ENCODE results near the gene MYO1D.

MYO1D gene

GRCh38 chr17:32882734-32883133, 5.8 kb upstream of the MYO1D start:
- no peak overlapping the region for H3K4me3 ChIP-seq (IDR thresholded peaks at IDR 0.05; ENCODE audit: insufficient read depth, low read depth, low read length)
- H3K36me3 ChIP-seq (ENCODE audit: insufficient read depth): no peaks in the 10 kb centered on the region
- H2AFZ ChIP-seq (ENCODE audit: low read depth): no peak overlapping the region
- no peaks in the 10 kb centered on the region for H3K27me3 ChIP-seq (ENCODE audit: insufficient read depth, low read depth)
- no peak overlapping the region for H3K27ac ChIP-seq
- no peak overlapping the region for H3K4me2 ChIP-seq
- peaks cover 4% of the 10 kb centered on the region for H3K4me1 ChIP-seq (ENCODE audit: low read depth, poor library complexity, severe bottlenecking)
- no peaks in the 10 kb centered on the region for H3K79me2 ChIP-seq (ENCODE audit: insufficient read depth, low read depth)
- H3K9ac ChIP-seq: no peak overlapping the region
- no peak for TF ChIP-seq CTCF (conservative IDR thresholded peaks at IDR 0.05; ENCODE audit: low read depth, low read length)
- no peaks in the 10 kb centered on the region for H4K20me1 ChIP-seq (ENCODE audit: insufficient read depth)

GRCh38 chr17:32882029-32882428, 5.1 kb upstream of the MYO1D start:
- H3K27ac ChIP-seq: no peak overlapping the region
- no peaks in the 10 kb centered on the region for H4K20me1 ChIP-seq (ENCODE audit: insufficient read depth)
- H3K4me3 ChIP-seq (IDR thresholded peaks at IDR 0.05; ENCODE audit: insufficient read depth, low read depth, low read length): no peak overlapping the region
- H3K9ac ChIP-seq: no peak overlapping the region
- H3K27me3 ChIP-seq (ENCODE audit: insufficient read depth, low read depth): no peaks in the 10 kb centered on the region
- H3K4me1 ChIP-seq (ENCODE audit: low read depth, poor library complexity, severe bottlenecking): peaks cover 8% of the 10 kb centered on the region
- H2AFZ ChIP-seq (ENCODE audit: low read depth): no peak overlapping the region; the same call in 1 of the 2 replicates
- TF ChIP-seq CTCF (conservative IDR thresholded peaks at IDR 0.05; ENCODE audit: low read depth, low read length): no peak
- no peaks in the 10 kb centered on the region for H3K79me2 ChIP-seq (ENCODE audit: insufficient read depth, low read depth)
- H3K4me2 ChIP-seq: no peak overlapping the region
- H3K36me3 ChIP-seq (ENCODE audit: insufficient read depth): no peaks in the 10 kb centered on the region

DNA sequence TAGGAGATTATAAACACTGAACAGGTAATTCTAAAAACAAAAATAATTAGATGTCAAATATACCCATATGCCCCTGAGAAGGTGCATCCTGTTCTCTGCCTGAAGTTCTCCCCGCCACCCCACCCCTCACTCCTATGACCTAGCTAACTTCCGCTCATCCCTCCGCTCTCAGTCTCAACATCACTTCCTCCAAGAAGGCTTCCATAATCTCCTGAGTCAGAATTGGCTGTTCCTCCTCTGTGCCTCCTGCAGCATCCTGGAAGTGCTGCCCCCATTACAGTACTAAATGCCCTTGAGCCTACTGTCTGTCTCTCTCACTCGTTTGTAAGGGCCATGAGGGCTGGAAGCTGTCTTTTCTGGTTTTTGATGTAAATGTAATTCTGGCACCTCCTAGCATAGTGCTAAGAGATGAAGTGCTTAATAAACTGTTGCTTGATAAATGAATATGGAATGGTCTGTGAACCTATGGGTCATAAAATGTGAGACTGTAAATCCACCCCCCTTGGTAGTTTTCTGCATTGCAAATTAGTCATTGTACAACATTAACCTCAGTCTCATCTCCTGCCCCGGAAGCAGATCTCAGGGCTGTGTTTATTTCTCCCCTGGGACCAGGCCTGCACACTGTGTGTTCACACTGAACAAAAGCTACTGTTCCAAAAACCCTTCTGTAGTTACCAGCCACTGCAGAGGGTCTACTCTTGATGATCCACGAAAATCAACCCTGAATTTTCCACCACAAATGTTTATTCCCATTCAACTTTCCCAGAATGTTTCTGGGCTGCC, 3.9 kb upstream of the MYO1D start:
- no peaks in the 10 kb centered on the region for H3K79me2 ChIP-seq (ENCODE audit: insufficient read depth, low read depth)
- no peaks in the 10 kb centered on the region for H3K36me3 ChIP-seq (ENCODE audit: insufficient read depth)
- no peak overlapping the region for H3K27ac ChIP-seq
- no peak overlapping the region for H3K4me3 ChIP-seq (IDR thresholded peaks at IDR 0.05; ENCODE audit: insufficient read depth, low read depth, low read length)
- no peak overlapping the region for H3K9ac ChIP-seq
- no peak for TF ChIP-seq CTCF (conservative IDR thresholded peaks at IDR 0.05; ENCODE audit: low read depth, low read length)
- no peak overlapping the region for H2AFZ ChIP-seq (ENCODE audit: low read depth)
- H4K20me1 ChIP-seq (ENCODE audit: insufficient read depth): no peaks in the 10 kb centered on the region
- peaks cover 10% of the 10 kb centered on the region for H3K4me1 ChIP-seq (ENCODE audit: low read depth, poor library complexity, severe bottlenecking)
- H3K4me2 ChIP-seq: no peak overlapping the region
- no peaks in the 10 kb centered on the region for H3K27me3 ChIP-seq (ENCODE audit: insufficient read depth, low read depth)

DNA sequence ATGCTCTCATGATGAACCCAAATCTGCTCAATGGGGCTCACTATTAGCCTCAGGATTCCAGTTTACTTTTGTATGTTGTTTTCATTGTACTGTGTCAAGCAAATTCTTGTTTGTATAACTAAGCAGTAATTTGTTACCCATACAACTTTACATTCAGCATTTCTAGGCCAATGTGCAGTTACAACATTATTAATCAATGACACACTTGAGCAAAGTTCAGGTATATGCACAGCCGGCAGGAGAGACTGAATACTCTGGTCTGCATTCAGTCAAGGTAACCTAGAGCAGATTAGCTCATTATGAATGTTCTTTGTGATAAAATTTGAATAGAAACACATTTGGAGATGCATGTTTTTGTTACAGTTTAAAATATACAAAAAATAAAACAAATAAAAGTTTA, 2.2 kb upstream of the MYO1D start:
- Histone ChIP-seq H3K4me1 (ENCODE audit: low read depth, poor library complexity, severe bottlenecking) (peaks cover 20% of the 10 kb centered on the region), H3K9ac (no peak overlapping the region), H3K27me3 (ENCODE audit: insufficient read depth, low read depth) (no peaks in the 10 kb centered on the region), H3K36me3 (ENCODE audit: insufficient read depth) (no peaks in the 10 kb centered on the region), H3K79me2 (ENCODE audit: insufficient read depth, low read depth) (no peaks in the 10 kb centered on the region), H3K4me2 (no peak overlapping the region), H2AFZ (ENCODE audit: low read depth) (no peak overlapping the region), H3K4me3 (IDR thresholded peaks at IDR 0.05; ENCODE audit: insufficient read depth, low read depth, low read length) (no peak overlapping the region), H3K27ac (no peak overlapping the region), H4K20me1 (ENCODE audit: insufficient read depth) (no peaks in the 10 kb centered on the region)
- no peak for TF ChIP-seq CTCF (conservative IDR thresholded peaks at IDR 0.05; ENCODE audit: low read depth, low read length)
